ENCODE measurements around the gene TEAD2. TPM values are rescaled to one million over a fixed set of nuclear protein-coding genes. Genes with fewer than 3 reads are reported as not detected.

Gene TEAD2
- total RNA-seq, 1 donor from 2014 or later: 235 TPM

GRCh38 chr19:49355909-49356353 is 6.3 kb downstream of the TEAD2 start:
- no peaks in the 10 kb centered on the region for H3K9me3 Mint-ChIP-seq (ENCODE audit: low read depth)
- H3K4me3 Mint-ChIP-seq (ENCODE audit: low read depth): peak overlapping the region; percentile 48
- DNase-seq (ENCODE audit: low spot score, unreplicated experiment): no peak
- H3K27ac Mint-ChIP-seq: peak overlapping the region; percentile 86
- H3K36me3 Mint-ChIP-seq (ENCODE audit: insufficient read depth): peaks cover 39% of the 10 kb centered on the region
- H3K27me3 Mint-ChIP-seq: no peaks in the 10 kb centered on the region
- H3K4me1 Mint-ChIP-seq (ENCODE audit: low read depth): peaks cover 22% of the 10 kb centered on the region
- TF ChIP-seq CTCF (IDR thresholded peaks at IDR 0.05; ENCODE audit: unreplicated experiment): no peak

- Mint-ChIP-seq H3K9me3 (ENCODE audit: low read depth) (no peaks in the 10 kb centered on the region), H3K27ac (peak overlapping the region; percentile 91), H3K4me1 (ENCODE audit: low read depth) (peaks cover 3% of the 10 kb centered on the region), H3K27me3 (no peaks in the 10 kb centered on the region), H3K4me3 (ENCODE audit: low read depth) (no peak overlapping the region), H3K36me3 (ENCODE audit: insufficient read depth) (peaks cover 47% of the 10 kb centered on the region)
- TF ChIP-seq CTCF (IDR thresholded peaks at IDR 0.05; ENCODE audit: unreplicated experiment): no peak
- no peak for DNase-seq (ENCODE audit: low spot score, unreplicated experiment)
Measured at GRCh38 chr19:49349567-49349966, 12.6 kb downstream of the TEAD2 start.

- H3K27ac Mint-ChIP-seq: no peak overlapping the region
- TF ChIP-seq CTCF (IDR thresholded peaks at IDR 0.05; ENCODE audit: unreplicated experiment): no peak
Measured at GRCh38 chr19:49348305-49349189, 13.7 kb downstream of the TEAD2 start.

GRCh38 chr19:49347835-49348234 is 14.4 kb downstream of the TEAD2 start:
- H3K9me3 Mint-ChIP-seq (ENCODE audit: low read depth): no peaks in the 10 kb centered on the region
- no peak for TF ChIP-seq CTCF (IDR thresholded peaks at IDR 0.05; ENCODE audit: unreplicated experiment)
- no peak for DNase-seq (ENCODE audit: low spot score, unreplicated experiment)
- H3K4me1 Mint-ChIP-seq (ENCODE audit: low read depth): peaks cover 3% of the 10 kb centered on the region
- H3K36me3 Mint-ChIP-seq (ENCODE audit: insufficient read depth): peaks cover 50% of the 10 kb centered on the region
- no peaks in the 10 kb centered on the region for H3K27me3 Mint-ChIP-seq
- no peak overlapping the region for H3K27ac Mint-ChIP-seq
- H3K4me3 Mint-ChIP-seq (ENCODE audit: low read depth): no peak overlapping the region

More at GRCh38 chr19:49348305-49349189, 13.7 kb downstream of the TEAD2 start:
- H3K4me3 Mint-ChIP-seq (ENCODE audit: low read depth): no peak overlapping the region
- H3K36me3 Mint-ChIP-seq (ENCODE audit: insufficient read depth): peaks cover 51% of the 10 kb centered on the region
- no peak for DNase-seq (ENCODE audit: low spot score, unreplicated experiment)
- no peaks in the 10 kb centered on the region for H3K9me3 Mint-ChIP-seq (ENCODE audit: low read depth)
- no peaks in the 10 kb centered on the region for H3K27me3 Mint-ChIP-seq
- H3K4me1 Mint-ChIP-seq (ENCODE audit: low read depth): peaks cover 3% of the 10 kb centered on the region

- H3K9me3 Mint-ChIP-seq (ENCODE audit: low read depth): no peaks in the 10 kb centered on the region
- no peak overlapping the region for H3K27ac Mint-ChIP-seq
- H3K4me3 Mint-ChIP-seq (ENCODE audit: low read depth): no peak overlapping the region
- peaks cover 4% of the 10 kb centered on the region for H3K4me1 Mint-ChIP-seq (ENCODE audit: low read depth)
- no peaks in the 10 kb centered on the region for H3K27me3 Mint-ChIP-seq
- H3K36me3 Mint-ChIP-seq (ENCODE audit: insufficient read depth): peaks cover 54% of the 10 kb centered on the region
- TF ChIP-seq CTCF (IDR thresholded peaks at IDR 0.05; ENCODE audit: unreplicated experiment): no peak
- DNase-seq (ENCODE audit: low spot score, unreplicated experiment): no peak
Measured at GRCh38 chr19:49347191-49347590, 15.0 kb downstream of the TEAD2 start.

Measured in progenitor cell of endocrine pancreas (in vitro differentiated cells).